Measurements from ENCODE around the gene UFSP1. TPM values are rescaled to one million over a fixed set of nuclear protein-coding genes. Genes with fewer than 3 reads are reported as not detected.

The UFSP1 gene
- total RNA-seq, 1 experiment from 2014 or later = 4.8 TPM

GRCh38 chr7:100874577-100875355 lies 14.7 kb downstream of the UFSP1 start, which contains the start of gene SRRT (continued):
- no peak for TF ChIP-seq FOXP4 (CRISPR knock-in tag; IDR thresholded peaks at IDR 0.05)
- no peak for TF ChIP-seq IRF1 (CRISPR knock-in tag; IDR thresholded peaks at IDR 0.05)
- TF ChIP-seq ETV6 (CRISPR knock-in tag; IDR thresholded peaks at IDR 0.05) = no peak; the same call in 1 of the 2 replicates
- no peak for TF ChIP-seq ZNF425 (CRISPR knock-in tag; conservative IDR thresholded peaks at IDR 0.05)
- TF ChIP-seq STAT6 (CRISPR knock-in tag; conservative IDR thresholded peaks at IDR 0.05; ENCODE audit: low read depth) = no peak
- no peak for TF ChIP-seq AR (CRISPR knock-in tag; IDR thresholded peaks at IDR 0.05)
- no peak for TF ChIP-seq ZNF263 (CRISPR knock-in tag; IDR thresholded peaks at IDR 0.05; ENCODE audit: low read depth)
- TF ChIP-seq ZNF532 (CRISPR knock-in tag; IDR thresholded peaks at IDR 0.05; ENCODE audit: borderline replicate concordance) = no peak
- TF ChIP-seq NR3C1 (CRISPR knock-in tag; conservative IDR thresholded peaks at IDR 0.05; ENCODE audit: low read depth) = no peak
- 0 out of 2 replicates have a peak, but pooled peaks have one; percentile 3 for TF ChIP-seq ESRRA (CRISPR knock-in tag; IDR thresholded peaks at IDR 0.05; ENCODE audit: borderline replicate concordance)
- TF ChIP-seq ATF1 (CRISPR knock-in tag; IDR thresholded peaks at IDR 0.05) = no peak
- peak; percentile 73; the same call in 1 of the 2 replicates for TF ChIP-seq ZNF281 (CRISPR knock-in tag; IDR thresholded peaks at IDR 0.05)
- no peak; the same call in 1 of the 2 replicates for TF ChIP-seq HMGA2 (CRISPR knock-in tag; IDR thresholded peaks at IDR 0.05)
- no peak for TF ChIP-seq TCF7 (CRISPR knock-in tag; IDR thresholded peaks at IDR 0.05; ENCODE audit: low read depth)
- peak; percentile 95 for TF ChIP-seq SMAD3 (CRISPR knock-in tag; IDR thresholded peaks at IDR 0.05; ENCODE audit: borderline replicate concordance)
- peak; percentile 74 for TF ChIP-seq NFE2L1 (CRISPR knock-in tag; IDR thresholded peaks at IDR 0.05)
- no peak for TF ChIP-seq ZNF219 (CRISPR knock-in tag; IDR thresholded peaks at IDR 0.05; ENCODE audit: borderline replicate concordance)
- TF ChIP-seq E2F1 (CRISPR knock-in tag; IDR thresholded peaks at IDR 0.05) = 0 out of 2 replicates have a peak, but pooled peaks have one; percentile 62
